GM12878 (cell line): ENCODE measurements around the gene C3. TPM values are rescaled to one million over a fixed set of nuclear protein-coding genes. Genes with fewer than 3 reads are reported as not detected.

ENCODE experiments used
- CEBPZ ChIP-seq: fragments of 150-350 bp; IDR thresholded peaks from 2 replicates; pipeline ENCODE4 v1.6.1; 2016; ENCODE audit warnings: low read depth, low read length
- MYC ChIP-seq: IDR thresholded peaks from 2 replicates; pipeline ENCODE4 v1.6.1; 2011; ENCODE audit warnings: mild to moderate bottlenecking, low read length, moderate library complexity, inconsistent platforms; ENCODE audit not compliant: insufficient read depth, insufficient replicate concordance, insufficient read length, severe bottlenecking
- POU2F2 ChIP-seq: IDR thresholded peaks from 3 replicates; pipeline ENCODE4 v1.6.1; 2011; ENCODE audit warnings: low read depth, mild to moderate bottlenecking, low read length, borderline replicate concordance
- RB1 ChIP-seq: fragments of 450-650 bp; formaldehyde crosslinking; IDR thresholded peaks from 2 replicates; pipeline ENCODE4 v1.6.1; 2017; ENCODE audit warnings: mild to moderate bottlenecking, borderline replicate concordance
- SIX5 ChIP-seq: IDR thresholded peaks from 2 replicates; pipeline ENCODE4 v1.6.1; 2011; ENCODE audit warnings: mild to moderate bottlenecking, low read depth, low read length, moderate library complexity; ENCODE audit not compliant: severe bottlenecking
- SUZ12 ChIP-seq: fragments of 200-600 bp; sonication (generic); IDR thresholded peaks from one replicate; pipeline ENCODE4 v1.6.1; 2018; ENCODE audit warnings: antibody characterized with exemption, mild to moderate bottlenecking; ENCODE audit not compliant: unreplicated experiment
- TBL1XR1 ChIP-seq: IDR thresholded peaks from 2 replicates; pipeline ENCODE4 v1.6.1; 2012; ENCODE audit warnings: low read depth, low read length, improper control_type of control experiment
- ZNF622 ChIP-seq: fragments of 450-650 bp; IDR thresholded peaks from 2 replicates; pipeline ENCODE4 v1.6.1; 2017; ENCODE audit warnings: mild to moderate bottlenecking, inconsistent platforms
- ZNF687 ChIP-seq: fragments of 450-650 bp; IDR thresholded peaks from 2 replicates; pipeline ENCODE4 v1.6.1; 2017; ENCODE audit warnings: mild to moderate bottlenecking, moderate library complexity
- polyA plus RNA-seq, 11 experiments: library from polyadenylated mRNA; depleted of rRNA in 4 of 11; unstranded in 6 of 11; stranded (reverse) in 5 of 11; fragments of >200 nt; fragmentation: Nextera tagmentation in 4 of 11; fragmentation: Illumina TruSeq in 1 of 11; extraction: Ambion mirVana in 4 of 11; extraction: Trizol in 1 of 11; gene quantifications; 1 replicate in 1 of 11; 2 replicates in 10 of 11; pipeline versions ENCODE4 v1.2.1 to v1.2.3, GENCODE V29; 2011 to 2016; ENCODE audit warnings: inconsistent platforms in 2 of 11, missing spikeins in 2 of 11, low read depth in 1 of 11
- total RNA-seq, 4 experiments: library from RNA; depleted of rRNA in 3 of 4; stranded (reverse); fragments of >200 nt in 3 of 4; fragmentation: Illumina TruSeq in 1 of 4; extraction: Trizol in 1 of 4; gene quantifications; 2 replicates each; pipeline versions ENCODE4 v1.2.1 to v1.2.3, GENCODE V29; 2013 to 2021

C3 gene
- total and polyA plus RNA-seq, 10 of the 15 experiments (the other 5 are each of a cell fraction or from before 2014, with no cell fraction given), result 0.20 to 6.7 (median 0.72) TPM

GRCh38 chr19:6753178-6754031, 33.0 kb upstream of the C3 start (continued):
- TF ChIP-seq ZNF687 (peak; percentile 83), TBL1XR1 (no peak), RB1 (no peak), POU2F2 (no peak), SUZ12 (no peak), ZNF622 (no peak), SIX5 (no peak), MYC (peak; percentile 63), CEBPZ (no peak)
